GM19328 (cell line): ENCODE data around the gene LRRC25.
A peak's percentile ranks its signal among the peaks of the same experiment; 100 is the strongest.
"Not testable (repeated sequence)": the region's sequence is repeated elsewhere in the genome, so short reads cannot be mapped to it uniquely, and the experiment has no call there.

Source experiments
- ATAC-seq: cut with Tn5 transposase; IDR thresholded peaks from one replicate; pipeline ENCODE4 v1.9.1; 2021; ENCODE audit warnings: mild to moderate bottlenecking, moderate library complexity; ENCODE audit not compliant: unreplicated experiment

The LRRC25 gene

GRCh38 chr19:18405754-18406153 lies 8.3 kb upstream of the LRRC25 start:
- not testable (repeated sequence) for ATAC-seq

- not testable (repeated sequence) for ATAC-seq
Measured at GRCh38 chr19:18402455-18403248, 5.2 kb upstream of the LRRC25 start.

GRCh38 chr19:18401580-18402112 lies 4.2 kb upstream of the LRRC25 start:
- ATAC-seq = no peak

- no peak for ATAC-seq
Measured at GRCh38 chr19:18399008-18399407, 1.6 kb upstream of the LRRC25 start.

- ATAC-seq = no peak
Measured at GRCh38 chr19:18396471-18397241, 766 bp downstream of the LRRC25 start.

- no peak for ATAC-seq
Measured at GRCh38 chr19:18393836-18394235, 3.6 kb downstream of the LRRC25 start.

- ATAC-seq = no peak
Measured at GRCh38 chr19:18392926-18393325, 4.5 kb downstream of the LRRC25 start.

GRCh38 chr19:18392417-18392816 lies 5.0 kb downstream of the LRRC25 start:
- no peak for ATAC-seq

- no peak for ATAC-seq
Measured at GRCh38 chr19:18391509-18392075, 5.8 kb downstream of the LRRC25 start.

GRCh38 chr19:18390065-18390907 lies 7.1 kb downstream of the LRRC25 start:
- no peak for ATAC-seq

GRCh38 chr19:18389726-18390064 lies 7.7 kb downstream of the LRRC25 start:
- ATAC-seq = no peak

- ATAC-seq = no peak
Measured at GRCh38 chr19:18388960-18389725, 8.3 kb downstream of the LRRC25 start.

- peak; percentile 67 for ATAC-seq
Measured at GRCh38 chr19:18388100-18388959, 9.1 kb downstream of the LRRC25 start.

- ATAC-seq = no peak
Measured at GRCh38 chr19:18386543-18387271, 10.7 kb downstream of the LRRC25 start.

GRCh38 chr19:18385675-18386542 lies 11.5 kb downstream of the LRRC25 start, which contains the start of gene GDF15:
Gene GDF15 (plus strand): TSS chr19:18386158. CDS start chr19:18386190, 32 bp downstream.
- no peak for ATAC-seq

GRCh38 chr19:18385359-18385674 lies 12.1 kb downstream of the LRRC25 start:
- ATAC-seq = no peak

- no peak for ATAC-seq
Measured at GRCh38 chr19:18384775-18385174, 12.6 kb downstream of the LRRC25 start.
